Activated CD4-positive, alpha-beta memory T cell treated with anti-CD3 and anti-CD28 coated beads for 36 hours (primary cell): ENCODE measurements around the gene PI4KA. TPM values are rescaled to one million over a fixed set of nuclear protein-coding genes. Genes with fewer than 3 reads are reported as not detected.

Experiments
- CTCF ChIA-PET: fragments of 350-600 bp; sonication (Branson Sonifier 250); formaldehyde crosslinking; loops from one replicate; lab custom pipeline; 2021; ENCODE audit warnings: antibody characterized with exemption, inconsistent platforms; lab: Charles Lee
- POLR2A ChIA-PET: fragments of 350-600 bp; sonication (Branson Sonifier 250); formaldehyde crosslinking; loops from one replicate; lab custom pipeline; 2021; ENCODE audit warnings: antibody characterized with exemption; lab: Charles Lee
- DNase-seq: peaks from one replicate; pipeline ENCODE4 v3.0.0-alpha.2; 2020
- H3K27ac Mint-ChIP-seq: one replicate; pipeline ENCODE4 v1.8.0; 2021; ENCODE audit warnings: mixed read lengths
- H3K27me3 Mint-ChIP-seq: one replicate; pipeline ENCODE4 v1.8.0; 2021; ENCODE audit warnings: mixed read lengths
- H3K36me3 Mint-ChIP-seq: one replicate; pipeline ENCODE4 v1.8.0; 2021; ENCODE audit warnings: mixed read lengths
- H3K4me1 Mint-ChIP-seq: one replicate; pipeline ENCODE4 v1.8.0; 2021; ENCODE audit warnings: low read depth, mixed read lengths
- H3K4me3 Mint-ChIP-seq: one replicate; pipeline ENCODE4 v1.8.0; 2021; ENCODE audit warnings: mild to moderate bottlenecking, mixed read lengths
- H3K9me3 Mint-ChIP-seq: one replicate; pipeline ENCODE4 v1.8.0; 2021; ENCODE audit warnings: mixed read lengths
- intact Hi-C: fragments of 100-400 bp; cut with micrococcal nuclease; formaldehyde crosslinking; loops from one replicate; pipeline ENCODE4 v1.15.1; 2023
- total RNA-seq, 2 experiments: library from RNA; stranded (reverse); gene quantifications; one replicate each; pipeline ENCODE4 v1.2.3, GENCODE V29; 2021

Gene PI4KA
- total RNA-seq, 2 experiments from 2014 or later: 57.9 to 58.9 TPM

- intact Hi-C loops: no loop called here
- H3K4me1 Mint-ChIP-seq: no peaks in the 10 kb centered on the region
- H3K4me3 Mint-ChIP-seq: no peak overlapping the region
- ChIA-PET POLR2A (interaction anchor here (0.6 kb wide), 1 partner anchor 9 kb away, joined by 3 read pairs; no protein-coding TSS in a partner anchor), CTCF (interaction anchor here (0.6 to 2.7 kb wide), 4 partner anchors 9 to 188 kb away, joined by 3 to 24 read pairs (median 4); no protein-coding TSS in a partner anchor)
- peaks cover 30% of the 10 kb centered on the region for H3K36me3 Mint-ChIP-seq
- no peak overlapping the region for H3K27ac Mint-ChIP-seq
- no peaks in the 10 kb centered on the region for H3K27me3 Mint-ChIP-seq
- no peaks in the 10 kb centered on the region for H3K9me3 Mint-ChIP-seq
- no peak for DNase-seq
Observed at GRCh38 chr22:20792966-20793728, 65.5 kb downstream of the PI4KA start.

DNA sequence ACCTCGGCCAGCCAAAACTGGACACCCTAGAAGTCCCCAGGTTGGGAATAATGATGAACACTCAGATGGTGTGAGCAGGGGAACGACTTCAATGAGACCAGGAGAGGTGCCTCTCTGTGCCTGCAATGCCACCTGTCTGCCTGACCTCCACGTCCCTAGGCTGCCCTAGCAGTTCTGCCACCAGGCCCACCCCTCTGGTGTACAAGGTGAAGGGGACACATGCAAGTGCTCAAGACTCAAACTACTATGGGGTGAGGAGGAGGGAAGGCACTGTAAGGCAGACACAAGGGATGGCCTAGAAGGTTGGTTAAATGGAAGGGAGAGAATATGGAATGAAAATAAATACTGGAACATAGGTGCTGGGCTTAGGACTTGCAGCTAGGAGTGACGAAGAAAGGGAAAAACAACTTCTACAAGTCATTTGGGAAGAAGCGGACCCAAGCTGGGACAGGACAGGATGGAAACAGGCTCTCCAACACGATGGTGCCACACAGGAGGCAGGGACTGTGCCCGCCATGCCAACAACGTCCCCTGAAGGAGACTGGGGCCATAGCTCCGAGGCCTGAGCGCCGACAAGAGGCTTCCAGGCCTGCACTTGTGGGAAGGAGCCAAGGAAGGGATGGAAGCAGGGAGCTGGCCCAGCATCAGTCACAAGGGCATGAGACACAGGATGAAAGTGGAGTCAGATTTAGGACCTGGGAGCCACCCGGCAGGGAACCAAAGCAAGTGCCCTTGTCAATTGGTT is 66.2 kb downstream of the PI4KA start:
- Mint-ChIP-seq H3K4me1 (no peaks in the 10 kb centered on the region), H3K9me3 (no peaks in the 10 kb centered on the region), H3K27me3 (no peaks in the 10 kb centered on the region), H3K36me3 (peaks cover 28% of the 10 kb centered on the region), H3K27ac (no peak overlapping the region), H3K4me3 (no peak overlapping the region)
- intact Hi-C loops: no loop called here
- CTCF ChIA-PET: interaction anchor here (0.6 to 2.7 kb wide), 4 partner anchors 9 to 187 kb away, joined by 3 to 24 read pairs (median 3); no protein-coding TSS in a partner anchor
- POLR2A ChIA-PET: no interaction called here
- no peak for DNase-seq

GRCh38 chr22:20788627-20789344 is 69.8 kb downstream of the PI4KA start:
- Mint-ChIP-seq H3K9me3 (no peaks in the 10 kb centered on the region), H3K27ac (no peak overlapping the region), H3K36me3 (peaks cover 15% of the 10 kb centered on the region), H3K4me1 (no peaks in the 10 kb centered on the region), H3K4me3 (no peak overlapping the region), H3K27me3 (no peaks in the 10 kb centered on the region)
- ChIA-PET CTCF (no interaction called here), POLR2A (no interaction called here)
- intact Hi-C loops: no loop called here
- no peak for DNase-seq

DNA sequence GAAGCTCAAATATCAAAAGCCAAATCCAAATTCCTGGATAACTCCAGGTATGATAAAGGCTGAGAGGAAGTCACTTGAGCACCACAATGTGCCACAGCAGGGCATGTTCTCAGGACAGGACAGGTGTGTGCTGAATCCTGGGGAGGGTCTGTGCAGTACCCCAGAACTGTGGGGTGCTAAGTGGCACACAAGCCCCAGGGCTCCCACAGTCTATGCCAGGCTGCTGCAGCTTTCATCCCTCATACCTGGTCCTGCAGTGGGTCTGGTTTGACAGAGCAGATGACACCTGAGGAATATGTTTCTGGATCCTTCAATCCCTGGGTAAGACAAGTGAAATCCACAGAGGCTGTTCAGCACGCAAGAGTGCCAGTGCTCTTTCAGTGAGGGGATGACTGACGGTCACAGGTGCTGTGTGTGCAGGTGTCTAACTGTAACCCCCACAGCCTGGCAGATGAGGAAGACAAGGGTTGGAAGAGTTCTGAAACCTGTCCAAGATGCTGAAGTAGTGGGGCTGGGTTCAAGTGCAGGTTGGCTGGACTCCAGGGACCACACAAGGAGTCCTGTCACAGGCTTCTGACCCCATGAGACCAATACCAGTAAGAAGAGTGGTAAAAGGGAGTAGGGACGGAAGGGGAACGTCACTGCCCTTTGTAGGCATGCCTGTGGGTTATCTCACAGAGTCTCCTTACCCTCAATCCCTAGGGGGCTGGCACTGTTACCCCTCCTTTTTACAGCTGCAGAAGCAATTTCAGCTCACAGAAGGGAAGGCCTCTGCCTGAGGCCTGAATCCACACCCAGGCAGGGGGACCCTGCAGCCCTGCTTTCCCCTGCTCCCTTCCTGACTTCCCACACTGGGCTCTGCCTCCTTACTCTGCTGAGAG is 70.6 kb downstream of the PI4KA start:
- Mint-ChIP-seq H3K36me3 (peaks cover 15% of the 10 kb centered on the region), H3K9me3 (no peaks in the 10 kb centered on the region), H3K4me1 (no peaks in the 10 kb centered on the region), H3K27ac (no peak overlapping the region), H3K4me3 (no peak overlapping the region), H3K27me3 (no peaks in the 10 kb centered on the region)
- intact Hi-C loops: no loop called here
- ChIA-PET CTCF (interaction anchor here (0.6 to 1.2 kb wide), 2 partner anchors 27 to 157 kb away, joined by 3 read pairs; no protein-coding TSS in a partner anchor), POLR2A (no interaction called here)
- DNase-seq: no peak

DNA sequence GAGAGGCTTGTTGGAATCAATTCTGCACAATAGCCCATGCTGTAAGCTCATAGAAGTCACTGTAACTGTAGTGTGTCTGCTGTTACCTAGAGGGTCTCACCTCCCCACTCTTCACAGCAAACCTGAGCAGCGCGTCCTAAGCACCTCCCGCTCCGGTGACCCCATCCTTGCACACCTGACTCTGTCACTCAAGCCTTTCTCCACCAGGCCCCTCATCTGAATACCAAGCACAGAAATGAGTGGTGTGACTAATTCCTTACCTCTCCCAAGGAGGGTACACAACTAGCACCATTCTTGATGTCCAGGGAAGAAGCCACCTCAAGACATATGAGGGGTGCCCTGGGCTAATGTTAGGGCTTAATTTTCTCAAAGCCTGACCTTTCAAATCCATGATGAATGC is 71.4 kb downstream of the PI4KA start:
- intact Hi-C loops: no loop called here
- H3K4me3 Mint-ChIP-seq: no peak overlapping the region
- DNase-seq: no peak
- H3K27ac Mint-ChIP-seq: no peak overlapping the region
- ChIA-PET POLR2A (no interaction called here), CTCF (interaction anchor here (0.6 to 1.2 kb wide), 2 partner anchors 26 to 158 kb away, joined by 3 read pairs; no protein-coding TSS in a partner anchor)
- H3K4me1 Mint-ChIP-seq: peaks cover under 1% of the 10 kb centered on the region
- H3K9me3 Mint-ChIP-seq: no peaks in the 10 kb centered on the region
- peaks cover 13% of the 10 kb centered on the region for H3K36me3 Mint-ChIP-seq
- H3K27me3 Mint-ChIP-seq: no peaks in the 10 kb centered on the region

- no peak for DNase-seq
- H3K9me3 Mint-ChIP-seq: no peaks in the 10 kb centered on the region
- peaks cover 11% of the 10 kb centered on the region for H3K36me3 Mint-ChIP-seq
- H3K4me3 Mint-ChIP-seq: no peak overlapping the region
- ChIA-PET POLR2A (no interaction called here), CTCF (interaction anchor here (1.2 kb wide), 1 partner anchor 25 kb away, joined by 3 read pairs; no protein-coding TSS in a partner anchor)
- intact Hi-C loops: no loop called here
- H3K27ac Mint-ChIP-seq: no peak overlapping the region
- H3K27me3 Mint-ChIP-seq: no peaks in the 10 kb centered on the region
- H3K4me1 Mint-ChIP-seq: peaks cover 7% of the 10 kb centered on the region
Observed at GRCh38 chr22:20786536-20786979, 72.1 kb downstream of the PI4KA start.

DNA sequence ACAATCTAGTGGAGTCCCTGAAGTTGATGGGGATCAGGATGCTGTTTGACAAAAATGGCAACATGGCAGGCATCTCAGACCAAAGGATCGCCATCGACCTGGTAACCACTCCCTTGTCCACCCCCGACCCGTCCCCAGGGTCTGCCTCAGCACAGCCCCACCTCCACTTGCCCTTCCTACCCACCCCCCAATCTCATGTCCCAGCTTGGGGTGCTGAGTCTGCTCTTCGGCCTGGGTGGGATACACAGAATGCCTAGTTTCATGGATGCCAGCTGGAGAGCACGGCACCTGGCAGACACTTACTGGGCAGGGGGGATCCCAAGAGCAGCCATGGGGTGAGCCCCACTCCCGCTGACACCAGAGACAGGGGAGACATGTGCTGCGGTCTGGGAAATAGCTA is 72.6 kb downstream of the PI4KA start:
- H3K27ac Mint-ChIP-seq: no peak overlapping the region
- CTCF ChIA-PET: interaction anchor here (0.7 kb wide), 1 partner anchor 10 kb away, joined by 3 read pairs; no protein-coding TSS in a partner anchor
- DNase-seq: no peak
- H3K9me3 Mint-ChIP-seq: no peaks in the 10 kb centered on the region
- POLR2A ChIA-PET: no interaction called here
- H3K4me3 Mint-ChIP-seq: no peak overlapping the region
- intact Hi-C loops: no loop called here
- H3K27me3 Mint-ChIP-seq: no peaks in the 10 kb centered on the region
- peaks cover 12% of the 10 kb centered on the region for H3K4me1 Mint-ChIP-seq
- H3K36me3 Mint-ChIP-seq: peaks cover 11% of the 10 kb centered on the region

DNA sequence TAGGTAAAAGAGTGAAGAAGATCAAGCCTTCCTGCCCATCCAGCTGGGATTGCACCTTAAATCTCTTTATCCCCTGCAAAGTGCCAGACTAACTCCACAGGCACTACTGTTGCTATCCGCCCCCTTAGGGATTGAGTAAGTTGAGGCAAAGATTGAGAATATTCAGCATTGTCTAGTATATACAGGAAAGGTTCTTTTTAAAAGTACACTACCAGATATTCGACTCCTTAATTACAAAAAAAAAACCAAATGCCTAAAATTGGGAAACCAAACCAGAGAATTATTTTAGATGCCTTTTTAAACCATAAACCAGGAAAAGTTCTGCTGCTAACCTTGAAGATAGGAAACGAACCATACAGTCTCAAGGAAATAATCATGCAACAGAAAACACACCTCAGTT is 73.2 kb downstream of the PI4KA start:
- Mint-ChIP-seq H3K9me3 (no peaks in the 10 kb centered on the region), H3K27me3 (no peaks in the 10 kb centered on the region), H3K4me1 (peaks cover 15% of the 10 kb centered on the region), H3K4me3 (no peak overlapping the region), H3K36me3 (peaks cover 9% of the 10 kb centered on the region), H3K27ac (no peak overlapping the region)
- POLR2A ChIA-PET: no interaction called here
- DNase-seq: no peak
- CTCF ChIA-PET: interaction anchor here (1.3 to 3.2 kb wide), 5 partner anchors 12 to 81 kb away, joined by 3 to 29 read pairs (median 6); no protein-coding TSS in a partner anchor
- intact Hi-C loops: no loop called here

GRCh38 chr22:20783844-20784723 is 74.5 kb downstream of the PI4KA start:
- POLR2A ChIA-PET: interaction anchor here (0.6 kb wide), 1 partner anchor 9 kb away, joined by 3 read pairs; no protein-coding TSS in a partner anchor
- DNase-seq: peak; percentile 55
- intact Hi-C loops: loop anchor here (5.0 kb wide), 1 partner anchor 162 kb away; no protein-coding TSS in a partner anchor
- no peaks in the 10 kb centered on the region for H3K9me3 Mint-ChIP-seq
- no peak overlapping the region for H3K27ac Mint-ChIP-seq
- no peak overlapping the region for H3K4me3 Mint-ChIP-seq
- peaks cover 17% of the 10 kb centered on the region for H3K4me1 Mint-ChIP-seq
- no peaks in the 10 kb centered on the region for H3K27me3 Mint-ChIP-seq
- peaks cover 11% of the 10 kb centered on the region for H3K36me3 Mint-ChIP-seq
- CTCF ChIA-PET: interaction anchor here (0.7 to 3.2 kb wide), 24 partner anchors 9 to 182 kb away, joined by 3 to 29 read pairs (median 4); partner anchors contain the start of genes CRKL and SERPIND1

- ChIA-PET CTCF (interaction anchor here (0.7 to 3.2 kb wide), 10 partner anchors 9 to 181 kb away, joined by 3 to 29 read pairs (median 6); partner anchors contain the start of genes CRKL and SERPIND1), POLR2A (no interaction called here)
- H3K4me3 Mint-ChIP-seq: no peak overlapping the region
- H3K27ac Mint-ChIP-seq: no peak overlapping the region
- peaks cover 17% of the 10 kb centered on the region for H3K4me1 Mint-ChIP-seq
- H3K9me3 Mint-ChIP-seq: no peaks in the 10 kb centered on the region
- H3K36me3 Mint-ChIP-seq: peaks cover 7% of the 10 kb centered on the region
- no peaks in the 10 kb centered on the region for H3K27me3 Mint-ChIP-seq
- intact Hi-C loops: loop anchor here (5.0 kb wide), 1 partner anchor 161 kb away; no protein-coding TSS in a partner anchor
- DNase-seq: no peak
Observed at GRCh38 chr22:20783300-20783673, 75.3 kb downstream of the PI4KA start.
